ENCODE measurements around the gene HELLS. TPM values are rescaled to one million over a fixed set of nuclear protein-coding genes. Genes with fewer than 3 reads are reported as not detected.

Gene HELLS
- total RNA-seq, 1 donor from 2014 or later = 11.7 TPM

DNA sequence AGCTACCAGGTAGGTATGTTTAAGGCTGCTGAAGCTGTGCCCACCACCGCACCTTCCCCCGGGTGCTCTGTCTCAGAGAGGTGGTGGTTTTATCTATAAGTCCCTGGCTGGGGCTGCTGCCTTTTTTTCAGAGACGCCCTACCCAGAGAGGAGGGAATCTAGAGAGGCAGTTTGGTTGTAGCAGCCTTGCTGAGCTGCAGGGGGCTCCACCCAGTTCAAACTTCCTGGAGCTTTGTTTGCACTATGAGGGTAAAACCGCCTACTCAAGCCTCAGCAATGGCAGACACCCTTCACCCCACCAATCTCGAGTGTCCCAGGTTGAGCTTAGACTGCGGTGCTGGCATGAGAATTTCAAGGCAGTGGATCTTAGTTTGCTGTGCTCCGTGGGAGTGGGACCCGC lies 94.3 kb downstream of the HELLS start:
- no peak overlapping the region for H3K27ac Mint-ChIP-seq (ENCODE audit: unreplicated experiment)
- peaks cover 7% of the 10 kb centered on the region for H3K4me1 Mint-ChIP-seq (ENCODE audit: low read depth)
- TF ChIP-seq, protein P1, sequence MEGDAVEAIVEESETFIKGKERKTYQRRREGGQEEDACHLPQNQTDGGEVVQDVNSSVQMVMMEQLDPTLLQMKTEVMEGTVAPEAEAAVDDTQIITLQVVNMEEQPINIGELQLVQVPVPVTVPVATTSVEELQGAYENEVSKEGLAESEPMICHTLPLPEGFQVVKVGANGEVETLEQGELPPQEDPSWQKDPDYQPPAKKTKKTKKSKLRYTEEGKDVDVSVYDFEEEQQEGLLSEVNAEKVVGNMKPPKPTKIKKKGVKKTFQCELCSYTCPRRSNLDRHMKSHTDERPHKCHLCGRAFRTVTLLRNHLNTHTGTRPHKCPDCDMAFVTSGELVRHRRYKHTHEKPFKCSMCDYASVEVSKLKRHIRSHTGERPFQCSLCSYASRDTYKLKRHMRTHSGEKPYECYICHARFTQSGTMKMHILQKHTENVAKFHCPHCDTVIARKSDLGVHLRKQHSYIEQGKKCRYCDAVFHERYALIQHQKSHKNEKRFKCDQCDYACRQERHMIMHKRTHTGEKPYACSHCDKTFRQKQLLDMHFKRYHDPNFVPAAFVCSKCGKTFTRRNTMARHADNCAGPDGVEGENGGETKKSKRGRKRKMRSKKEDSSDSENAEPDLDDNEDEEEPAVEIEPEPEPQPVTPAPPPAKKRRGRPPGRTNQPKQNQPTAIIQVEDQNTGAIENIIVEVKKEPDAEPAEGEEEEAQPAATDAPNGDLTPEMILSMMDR (IDR thresholded peaks at IDR 0.05) = no peak
- no peak for DNase-seq (ENCODE audit: low spot score)
- peaks cover 31% of the 10 kb centered on the region for H3K36me3 Mint-ChIP-seq (ENCODE audit: low read depth)
- H3K4me3 Mint-ChIP-seq (ENCODE audit: unreplicated experiment) = no peak overlapping the region
- no peaks in the 10 kb centered on the region for H3K27me3 Mint-ChIP-seq (ENCODE audit: low read depth)
- peaks cover 45% of the 10 kb centered on the region for H3K9me3 Mint-ChIP-seq (ENCODE audit: low read depth)

DNA sequence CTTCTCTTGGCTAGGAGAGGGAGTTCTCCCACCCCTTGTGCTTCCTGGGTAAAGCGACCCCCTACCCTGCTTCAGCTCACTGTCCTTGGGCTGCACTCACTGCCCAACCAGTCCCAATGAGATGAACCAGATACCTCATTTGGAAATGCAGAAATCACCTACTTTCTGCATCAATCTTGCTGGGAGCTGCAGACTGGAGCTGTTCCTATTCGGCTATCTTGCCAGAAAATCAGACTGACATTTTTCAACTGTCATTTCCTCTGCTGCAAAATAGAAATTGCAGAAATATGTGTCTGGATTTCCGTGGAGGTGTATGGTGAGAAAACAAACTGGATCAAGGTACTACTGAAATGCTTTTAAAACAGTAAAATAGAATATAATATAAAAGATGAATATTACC lies 95.0 kb downstream of the HELLS start:
- peaks cover 38% of the 10 kb centered on the region for H3K9me3 Mint-ChIP-seq (ENCODE audit: low read depth)
- no peaks in the 10 kb centered on the region for H3K27me3 Mint-ChIP-seq (ENCODE audit: low read depth)
- peaks cover 27% of the 10 kb centered on the region for H3K36me3 Mint-ChIP-seq (ENCODE audit: low read depth)
- H3K4me3 Mint-ChIP-seq (ENCODE audit: unreplicated experiment) = no peak overlapping the region
- TF ChIP-seq, protein P1 (IDR thresholded peaks at IDR 0.05) = no peak
- DNase-seq (ENCODE audit: low spot score) = no peak
- H3K4me1 Mint-ChIP-seq (ENCODE audit: low read depth) = peaks cover 7% of the 10 kb centered on the region
- no peak overlapping the region for H3K27ac Mint-ChIP-seq (ENCODE audit: unreplicated experiment)

DNA sequence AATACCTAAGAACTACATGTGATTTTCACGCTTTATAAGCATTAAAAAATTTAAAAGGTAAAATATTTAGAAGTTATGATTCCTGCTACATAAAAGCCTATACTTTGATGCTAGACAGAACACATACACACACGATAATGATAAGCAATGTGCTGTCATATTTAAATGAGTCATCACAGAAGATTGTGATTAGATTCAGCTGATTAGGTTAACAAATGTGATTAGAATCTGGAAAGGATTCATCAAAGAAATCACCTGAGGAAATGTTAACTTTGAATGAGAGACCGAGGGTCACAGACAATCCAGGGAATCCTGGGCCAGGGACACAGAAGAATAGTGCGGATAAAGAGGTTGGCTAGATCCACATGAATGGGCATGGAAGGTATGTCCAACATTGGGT lies 95.9 kb downstream of the HELLS start:
- TF ChIP-seq, protein P1 (IDR thresholded peaks at IDR 0.05) = no peak
- Mint-ChIP-seq H3K9me3 (ENCODE audit: low read depth) (peaks cover 30% of the 10 kb centered on the region), H3K4me1 (ENCODE audit: low read depth) (peaks cover 7% of the 10 kb centered on the region), H3K4me3 (ENCODE audit: unreplicated experiment) (no peak overlapping the region), H3K27me3 (ENCODE audit: low read depth) (no peaks in the 10 kb centered on the region), H3K36me3 (ENCODE audit: low read depth) (peaks cover 19% of the 10 kb centered on the region), H3K27ac (ENCODE audit: unreplicated experiment) (peak overlapping the region; percentile 6)
- DNase-seq (ENCODE audit: low spot score) = no peak

DNA sequence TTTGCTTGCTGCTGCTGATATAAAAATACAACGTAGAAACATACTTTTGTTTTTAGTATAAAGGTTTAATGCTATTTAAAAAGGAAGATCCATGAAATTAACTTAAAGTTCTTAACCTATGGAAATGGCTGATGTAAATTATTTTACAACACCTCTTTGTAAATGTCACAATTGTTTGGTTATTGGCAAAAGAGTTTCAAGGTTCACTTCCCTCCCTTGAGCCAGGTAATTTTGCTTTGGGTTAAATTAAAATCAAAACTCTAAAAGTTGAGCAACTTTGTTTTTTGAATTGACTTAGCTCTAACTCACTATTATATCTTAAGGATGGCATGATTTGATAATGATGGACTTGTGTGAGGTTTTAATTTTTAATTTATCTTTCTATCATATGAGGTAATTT lies 98.8 kb downstream of the HELLS start:
- no peak overlapping the region for H3K27ac Mint-ChIP-seq (ENCODE audit: unreplicated experiment)
- TF ChIP-seq, protein P1 (IDR thresholded peaks at IDR 0.05) = no peak
- H3K9me3 Mint-ChIP-seq (ENCODE audit: low read depth) = peaks cover 2% of the 10 kb centered on the region
- no peak overlapping the region for H3K4me3 Mint-ChIP-seq (ENCODE audit: unreplicated experiment)
- H3K36me3 Mint-ChIP-seq (ENCODE audit: low read depth) = peaks cover 1% of the 10 kb centered on the region
- no peak for DNase-seq (ENCODE audit: low spot score)
- H3K4me1 Mint-ChIP-seq (ENCODE audit: low read depth) = peaks cover 7% of the 10 kb centered on the region
- H3K27me3 Mint-ChIP-seq (ENCODE audit: low read depth) = no peaks in the 10 kb centered on the region

DNA sequence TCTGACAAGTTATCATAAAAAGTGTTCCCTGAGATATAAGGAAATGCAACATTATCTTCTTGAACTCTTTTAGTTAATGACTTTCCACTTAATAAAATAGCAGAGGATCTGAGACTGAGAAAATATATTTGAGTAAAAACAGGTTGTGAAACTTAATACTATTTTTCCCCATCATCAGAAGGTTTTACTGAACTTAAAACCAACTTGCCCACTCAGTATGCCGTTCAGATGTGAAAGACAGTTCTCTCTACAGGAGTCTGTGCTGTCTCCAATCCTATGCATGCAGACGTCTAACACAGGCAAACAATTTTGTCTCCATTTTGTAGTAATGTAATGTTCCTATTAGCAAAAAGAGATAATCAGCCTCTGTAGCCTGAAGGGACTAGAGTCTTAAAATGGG lies 99.7 kb downstream of the HELLS start:
- Mint-ChIP-seq H3K4me1 (ENCODE audit: low read depth) (peaks cover 7% of the 10 kb centered on the region), H3K9me3 (ENCODE audit: low read depth) (no peaks in the 10 kb centered on the region), H3K27ac (ENCODE audit: unreplicated experiment) (no peak overlapping the region), H3K27me3 (ENCODE audit: low read depth) (no peaks in the 10 kb centered on the region), H3K36me3 (ENCODE audit: low read depth) (peaks cover under 1% of the 10 kb centered on the region), H3K4me3 (ENCODE audit: unreplicated experiment) (no peak overlapping the region)
- TF ChIP-seq, protein P1 (IDR thresholded peaks at IDR 0.05) = no peak
- no peak for DNase-seq (ENCODE audit: low spot score)

Other genes starting within 250 kb of the HELLS start
- gene NOC3L, start 182.8 kb upstream of the HELLS start, total RNA-seq = 13.7 to 20.5 TPM (median 15.3 TPM) in 3 replicates
- gene TBC1D12, start 143.2 kb upstream of the HELLS start, total RNA-seq = 23.2 to 38.4 TPM (median 26.3 TPM) in 3 replicates
- 0.17 TPM in 1 of 3 replicates, not detected in the others for gene CYP2C18, start 137.9 kb downstream of the HELLS start, total RNA-seq
- gene CYP2C19, start 216.9 kb downstream of the HELLS start, total RNA-seq = 0.12 to 0.31 TPM in 2 of 3 replicates, not detected in the other

All from chondrocyte (in vitro differentiated cells).